AG04449 (cell line): ENCODE data around the gene RASGEF1C.
A peak's percentile ranks its signal among the peaks of the same experiment; 100 is the strongest.

Experiments
- CTCF ChIA-PET: fragments of 350-600 bp; formaldehyde crosslinking; extraction: SDS; loops from one replicate; lab custom pipeline; 2021; ENCODE audit warnings: antibody characterized with exemption; lab: Yijun Ruan, JAX
- POLR2A ChIA-PET: fragments of 400-600, 350-600 bp; formaldehyde crosslinking; extraction: SDS; loops from one replicate; lab custom pipeline; 2020; ENCODE audit warnings: antibody characterized with exemption, inconsistent platforms; lab: Yijun Ruan, JAX
- DNase-seq: peaks from one replicate; pipeline ENCODE4 v3.0.0-alpha.2; 2010; ENCODE audit warnings: low read depth, low spot score
- H3K4me3 ChIP-seq: 2 replicates; pipeline ENCODE4 v1.5.1; 2011; ENCODE audit warnings: low read depth, mild to moderate bottlenecking, control low read depth, low read length
- CTCF ChIP-seq: IDR thresholded peaks from one replicate; pipeline ENCODE4 v1.5.1; 2011; ENCODE audit warnings: mild to moderate bottlenecking, moderate library complexity, low read length, control low read depth, inconsistent platforms; ENCODE audit not compliant: insufficient read depth; ENCODE audit errors: missing control alignments

Gene RASGEF1C

DNA sequence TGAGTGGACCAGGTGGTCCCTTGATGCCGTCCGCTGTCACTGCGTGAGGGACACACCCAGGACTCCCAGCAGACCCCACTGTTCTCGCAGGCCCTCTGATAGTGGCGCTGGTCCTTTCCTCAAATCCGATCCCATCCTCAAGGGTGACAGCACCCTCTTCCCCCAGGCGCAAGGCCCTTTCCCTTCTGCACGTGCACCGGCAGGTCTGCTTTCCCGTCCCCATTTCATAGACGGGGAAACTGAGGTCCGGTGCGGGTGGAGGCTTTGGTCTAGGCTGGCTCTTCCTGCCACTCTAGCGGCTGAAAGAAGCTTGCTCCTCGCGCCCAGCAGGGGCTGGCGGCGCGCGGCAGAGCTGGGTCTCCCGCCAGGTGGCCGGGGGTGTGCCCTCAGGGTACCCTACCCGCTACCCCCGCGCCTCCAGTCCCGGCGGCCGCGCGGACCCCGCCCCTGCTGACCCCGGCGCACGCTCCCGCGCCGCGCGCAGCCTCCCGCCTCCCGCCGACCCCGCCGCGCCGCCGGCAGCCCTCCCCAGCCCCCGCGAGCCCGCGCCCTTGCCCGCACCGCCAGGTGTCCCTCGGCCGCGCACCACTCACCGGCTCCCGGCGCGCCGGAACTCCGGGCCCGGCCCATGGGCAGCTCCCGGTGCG, 453 bp downstream of the RASGEF1C start:
- H3K4me3 ChIP-seq = peak overlapping the region; percentile 40
- CTCF ChIA-PET = interaction anchor here (1.0 to 2.5 kb wide), 6 partner anchors 8 to 266 kb away, joined by 3 to 6 read pairs (median 4); no protein-coding TSS in a partner anchor
- no peak for DNase-seq
- TF ChIP-seq CTCF = peak; percentile 13
- POLR2A ChIA-PET = no interaction called here

GRCh38 chr5:180208038-180208434, 975 bp downstream of the RASGEF1C start:
- CTCF ChIA-PET = interaction anchor here (1.0 to 2.5 kb wide), 5 partner anchors 9 to 266 kb away, joined by 3 to 6 read pairs (median 4); no protein-coding TSS in a partner anchor
- no peak overlapping the region for H3K4me3 ChIP-seq

GRCh38 chr5:180207593-180207992, 1.4 kb downstream of the RASGEF1C start:
- CTCF ChIA-PET = interaction anchor here (1.0 to 2.5 kb wide), 4 partner anchors 8 to 267 kb away, joined by 3 to 6 read pairs (median 4); no protein-coding TSS in a partner anchor
- no peak for DNase-seq
- H3K4me3 ChIP-seq = no peak overlapping the region
- TF ChIP-seq CTCF = no peak
- POLR2A ChIA-PET = no interaction called here

More at GRCh38 chr5:180208038-180208434, 975 bp downstream of the RASGEF1C start:
- POLR2A ChIA-PET = no interaction called here
- no peak for DNase-seq
- no peak for TF ChIP-seq CTCF

DNA sequence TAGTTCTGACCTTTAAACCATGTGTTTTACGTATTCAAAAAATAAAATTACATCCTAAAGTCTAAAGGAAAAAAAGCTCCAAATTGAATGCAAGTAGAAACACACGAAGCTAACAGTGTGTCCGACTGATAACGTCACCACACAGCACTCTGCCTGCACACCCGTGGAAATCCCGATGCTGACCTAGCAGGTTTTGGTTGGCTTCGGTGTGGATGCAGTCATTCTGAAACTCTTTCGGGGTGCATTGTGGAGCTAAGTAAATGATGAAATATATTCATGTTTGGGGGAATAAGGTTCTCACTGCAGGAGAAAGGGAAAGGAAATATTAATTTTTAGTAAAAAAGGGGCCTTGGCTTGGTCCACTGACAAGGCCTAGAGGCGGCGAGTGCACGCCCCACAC, 2.0 kb downstream of the RASGEF1C start:
- POLR2A ChIA-PET = no interaction called here
- no peak for DNase-seq
- no peak for TF ChIP-seq CTCF
- no peak overlapping the region for H3K4me3 ChIP-seq
- CTCF ChIA-PET = interaction anchor here (0.6 to 2.5 kb wide), 2 partner anchors 8 to 265 kb away, joined by 3 to 6 read pairs; no protein-coding TSS in a partner anchor

- no peak for DNase-seq
- CTCF ChIA-PET = no interaction called here
- POLR2A ChIA-PET = no interaction called here
- TF ChIP-seq CTCF = no peak
- no peak overlapping the region for H3K4me3 ChIP-seq
These were observed 3.1 kb downstream of the RASGEF1C start for GRCh38 chr5:180205916-180206315.

GRCh38 chr5:180204276-180204819, 4.7 kb downstream of the RASGEF1C start:
- POLR2A ChIA-PET = no interaction called here
- no peak overlapping the region for H3K4me3 ChIP-seq
- no peak for DNase-seq
- CTCF ChIA-PET = no interaction called here
- TF ChIP-seq CTCF = no peak
